ENCODE results near the gene REEP2.
A peak's percentile ranks its signal among the peaks of the same experiment; 100 is the strongest.

REEP2 gene

DNA sequence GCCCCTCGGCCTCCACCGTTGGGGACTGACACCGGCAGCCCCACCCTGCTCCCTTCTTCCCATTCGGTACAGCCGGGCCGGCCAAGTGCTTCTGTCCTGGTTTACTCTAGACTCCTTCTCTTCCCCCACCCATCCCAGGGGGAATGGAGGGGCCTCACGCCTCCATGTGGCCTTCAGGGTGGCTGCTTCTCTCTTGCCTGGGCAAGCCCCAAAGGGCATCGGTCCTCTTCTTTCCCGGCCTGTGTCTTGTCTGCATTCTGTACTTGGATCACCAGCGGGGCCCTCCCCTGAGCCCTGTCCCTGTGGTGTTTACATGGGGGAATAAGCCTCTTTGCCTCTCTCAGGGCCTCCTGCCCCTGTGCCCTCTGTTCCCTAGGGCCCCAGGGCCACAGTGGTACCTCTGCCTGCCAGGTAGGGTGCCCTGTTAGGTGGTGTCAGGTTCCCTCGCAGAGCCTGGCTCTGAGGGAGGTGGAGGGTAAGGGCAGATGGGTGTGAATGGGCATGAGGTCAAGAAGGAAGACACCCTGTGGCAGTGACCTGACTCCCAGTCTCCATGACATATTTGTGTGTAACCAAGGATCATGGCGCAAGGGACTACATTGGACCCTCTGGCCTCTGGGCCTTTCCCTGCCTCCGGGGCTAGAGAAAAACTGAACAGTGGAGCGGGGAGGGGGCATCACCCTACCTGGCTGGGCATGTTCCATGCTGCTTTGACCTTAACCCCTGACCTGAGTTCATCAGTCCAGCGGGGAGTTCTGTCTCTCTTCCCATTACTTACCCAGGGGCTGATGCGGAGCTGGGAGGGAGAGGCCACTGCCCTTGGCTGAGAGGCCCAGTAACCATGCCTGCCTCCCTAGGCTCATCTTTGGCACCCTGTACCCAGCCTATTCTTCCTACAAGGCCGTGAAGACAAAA is 1.6 kb downstream of the REEP2 start:
- in situ Hi-C loops (cut with HindIII; ENCODE audit: low pct_unique_long_range_greater_than_20kb, low sequenced_read_pairs) = no loop called here
- no peak for DNase-seq (ENCODE audit: low read depth in 1 of 2, low spot score in 1 of 2)
- TF ChIP-seq JUND (IDR thresholded peaks at IDR 0.05; ENCODE audit: low read depth) = no peak

DNA sequence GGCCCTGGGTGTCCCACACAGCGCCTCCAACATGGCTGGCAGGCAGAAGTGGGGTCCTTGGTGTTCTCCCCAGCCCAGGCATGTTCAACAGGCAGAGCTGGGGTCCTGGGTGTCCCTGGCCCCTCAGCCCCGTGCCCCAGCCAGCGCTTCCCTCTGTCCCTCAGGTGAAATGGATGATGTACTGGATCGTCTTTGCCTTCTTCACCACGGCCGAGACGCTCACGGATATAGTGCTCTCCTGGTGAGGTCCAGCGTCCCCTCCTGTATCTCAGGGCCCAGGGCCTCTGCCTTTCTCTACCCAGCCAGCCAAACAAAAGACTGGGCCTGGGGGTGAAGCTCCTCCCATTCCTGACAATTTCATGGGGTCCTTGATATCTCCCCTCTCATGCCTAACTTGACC is 2.4 kb downstream of the REEP2 start:
- in situ Hi-C loops (cut with HindIII; ENCODE audit: low pct_unique_long_range_greater_than_20kb, low sequenced_read_pairs) = no loop called here

DNA sequence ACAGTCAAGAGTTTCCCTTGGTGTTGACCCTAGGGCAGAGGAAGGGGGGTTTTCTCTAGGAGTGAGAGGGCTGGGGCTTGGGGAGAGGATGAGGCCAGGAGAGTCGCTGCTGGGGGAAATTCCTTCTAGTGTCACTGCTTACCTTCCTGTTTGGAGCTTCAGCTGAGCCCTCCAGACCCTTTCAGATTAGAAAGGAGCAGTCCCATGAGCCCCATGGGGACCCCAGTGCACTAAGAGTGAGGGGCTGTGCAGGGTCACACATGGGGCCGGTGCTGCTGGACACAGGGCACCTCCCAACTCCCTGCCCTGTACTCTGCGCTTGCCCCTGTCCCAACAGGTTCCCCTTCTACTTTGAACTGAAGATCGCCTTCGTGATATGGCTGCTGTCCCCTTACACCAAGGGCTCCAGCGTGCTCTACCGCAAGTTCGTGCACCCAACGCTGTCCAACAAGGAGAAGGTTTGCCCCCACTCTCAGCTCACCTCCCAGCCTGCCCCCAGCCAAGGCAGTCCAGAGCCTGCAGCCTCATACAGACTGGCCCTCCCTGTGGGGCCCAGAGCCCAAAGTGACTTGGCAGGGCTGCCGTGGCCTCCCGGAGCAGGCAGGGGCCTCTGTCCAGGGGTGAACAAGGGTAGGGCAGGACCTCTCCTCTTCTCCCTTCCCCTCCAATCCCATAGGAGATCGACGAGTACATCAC is 5.4 kb downstream of the REEP2 start:
- DNase-seq (ENCODE audit: low read depth in 1 of 2, low spot score in 1 of 2) = no peak
- in situ Hi-C loops (cut with HindIII; ENCODE audit: low pct_unique_long_range_greater_than_20kb, low sequenced_read_pairs) = no loop called here
- no peak for TF ChIP-seq JUND (IDR thresholded peaks at IDR 0.05; ENCODE audit: low read depth)

More for the DNA sequence above, 2.4 kb downstream of the REEP2 start:
- no peak for TF ChIP-seq JUND (IDR thresholded peaks at IDR 0.05; ENCODE audit: low read depth)
- DNase-seq (ENCODE audit: low read depth in 1 of 2, low spot score in 1 of 2) = no peak

DNA sequence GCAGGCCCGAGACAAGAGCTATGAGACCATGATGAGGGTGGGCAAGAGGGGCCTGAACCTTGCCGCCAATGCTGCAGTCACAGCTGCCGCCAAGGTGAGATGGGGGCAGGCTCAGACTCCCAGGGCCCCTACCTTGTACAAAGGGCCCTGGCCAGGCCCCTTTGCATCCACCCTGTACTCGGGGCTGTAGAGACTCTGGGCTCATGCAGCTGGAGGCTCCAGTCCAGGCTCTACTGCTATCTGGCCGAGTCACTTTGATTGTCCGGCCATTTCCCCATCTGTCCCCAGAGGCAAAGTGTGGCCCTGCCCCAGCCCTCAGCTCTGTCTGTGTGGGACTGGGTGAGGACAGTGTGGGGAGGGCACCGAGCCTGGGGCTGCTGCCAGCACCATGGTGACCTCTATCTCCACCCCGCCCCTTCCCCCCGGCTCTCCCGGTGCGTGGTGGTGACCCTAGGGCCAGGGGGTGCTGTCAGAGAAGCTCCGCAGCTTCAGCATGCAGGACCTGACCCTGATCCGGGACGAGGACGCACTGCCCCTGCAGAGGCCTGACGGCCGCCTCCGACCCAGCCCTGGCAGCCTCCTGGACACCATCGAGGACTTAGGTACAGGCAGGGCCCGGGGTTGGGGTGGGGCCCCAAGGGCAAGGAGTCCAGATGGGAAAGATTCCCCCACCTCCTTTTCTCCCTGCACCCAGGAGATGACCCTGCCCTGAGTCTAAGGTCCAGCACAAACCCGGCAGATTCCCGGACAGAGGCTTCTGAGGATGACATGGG is 6.1 kb downstream of the REEP2 start:
- no peak for TF ChIP-seq JUND (IDR thresholded peaks at IDR 0.05; ENCODE audit: low read depth)
- no peak for DNase-seq (ENCODE audit: low read depth in 1 of 2, low spot score in 1 of 2)
- in situ Hi-C loops (cut with HindIII; ENCODE audit: low pct_unique_long_range_greater_than_20kb, low sequenced_read_pairs) = no loop called here

DNA sequence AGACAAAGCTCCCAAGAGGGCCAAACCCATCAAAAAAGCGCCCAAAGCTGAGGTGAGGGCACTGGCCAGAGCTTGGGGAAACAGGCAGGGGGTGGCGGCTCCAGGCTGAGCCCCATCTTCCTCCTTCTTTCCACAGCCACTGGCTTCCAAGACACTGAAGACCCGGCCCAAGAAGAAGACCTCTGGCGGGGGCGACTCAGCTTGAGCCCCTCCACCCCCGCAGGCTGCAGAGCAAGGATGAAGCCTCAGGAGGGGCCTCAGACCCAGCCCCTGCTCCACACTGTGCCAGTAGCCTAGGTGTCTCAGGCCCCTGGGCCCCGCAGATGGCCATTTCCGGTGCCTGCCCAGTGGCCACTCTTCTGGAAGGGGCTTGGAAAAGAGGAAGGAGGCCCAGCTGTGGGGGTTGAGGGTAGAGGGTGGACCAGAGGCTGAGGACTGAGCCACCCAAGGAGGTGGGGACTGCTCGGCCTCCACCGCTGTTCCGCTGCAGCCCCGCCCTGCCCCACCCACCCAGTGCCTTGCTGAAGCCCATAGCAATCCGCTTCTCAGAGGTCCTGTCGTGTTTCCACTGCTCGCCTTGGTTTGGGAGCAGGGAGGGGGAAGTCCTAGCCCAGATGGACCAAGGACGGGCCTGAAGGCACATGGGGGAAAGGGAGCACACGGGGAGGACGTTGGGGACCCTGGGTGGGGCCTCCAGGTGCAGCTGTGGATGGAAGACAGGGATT is 6.9 kb downstream of the REEP2 start:
- TF ChIP-seq JUND (IDR thresholded peaks at IDR 0.05; ENCODE audit: low read depth) = no peak
- DNase-seq (ENCODE audit: low read depth in 1 of 2, low spot score in 1 of 2) = no peak
- in situ Hi-C loops (cut with HindIII; ENCODE audit: low pct_unique_long_range_greater_than_20kb, low sequenced_read_pairs) = no loop called here

DNA sequence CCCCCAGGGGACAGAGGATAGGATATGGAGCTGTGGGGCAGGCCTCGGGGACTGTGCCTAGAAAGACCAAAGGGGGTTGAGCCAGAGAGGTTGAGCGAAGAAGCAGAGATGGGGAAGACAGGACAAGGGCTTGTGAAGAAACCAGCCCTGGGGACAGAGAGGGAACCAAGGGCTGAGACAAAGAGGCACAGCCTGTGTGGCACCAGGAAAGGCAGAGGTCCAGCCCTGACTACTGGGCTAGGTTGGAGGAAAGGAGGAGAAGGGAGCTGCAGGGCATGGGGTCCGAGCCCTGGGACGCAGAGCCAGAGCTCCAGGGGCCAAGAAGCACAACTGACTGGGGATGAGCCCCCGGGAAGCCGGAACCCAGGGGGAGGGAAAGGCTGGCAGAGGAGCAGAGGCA is 9.2 kb downstream of the REEP2 start:
- no peak for DNase-seq (ENCODE audit: low read depth in 1 of 2, low spot score in 1 of 2)
- in situ Hi-C loops (cut with HindIII; ENCODE audit: low pct_unique_long_range_greater_than_20kb, low sequenced_read_pairs) = no loop called here
- TF ChIP-seq JUND (IDR thresholded peaks at IDR 0.05; ENCODE audit: low read depth) = no peak

DNA sequence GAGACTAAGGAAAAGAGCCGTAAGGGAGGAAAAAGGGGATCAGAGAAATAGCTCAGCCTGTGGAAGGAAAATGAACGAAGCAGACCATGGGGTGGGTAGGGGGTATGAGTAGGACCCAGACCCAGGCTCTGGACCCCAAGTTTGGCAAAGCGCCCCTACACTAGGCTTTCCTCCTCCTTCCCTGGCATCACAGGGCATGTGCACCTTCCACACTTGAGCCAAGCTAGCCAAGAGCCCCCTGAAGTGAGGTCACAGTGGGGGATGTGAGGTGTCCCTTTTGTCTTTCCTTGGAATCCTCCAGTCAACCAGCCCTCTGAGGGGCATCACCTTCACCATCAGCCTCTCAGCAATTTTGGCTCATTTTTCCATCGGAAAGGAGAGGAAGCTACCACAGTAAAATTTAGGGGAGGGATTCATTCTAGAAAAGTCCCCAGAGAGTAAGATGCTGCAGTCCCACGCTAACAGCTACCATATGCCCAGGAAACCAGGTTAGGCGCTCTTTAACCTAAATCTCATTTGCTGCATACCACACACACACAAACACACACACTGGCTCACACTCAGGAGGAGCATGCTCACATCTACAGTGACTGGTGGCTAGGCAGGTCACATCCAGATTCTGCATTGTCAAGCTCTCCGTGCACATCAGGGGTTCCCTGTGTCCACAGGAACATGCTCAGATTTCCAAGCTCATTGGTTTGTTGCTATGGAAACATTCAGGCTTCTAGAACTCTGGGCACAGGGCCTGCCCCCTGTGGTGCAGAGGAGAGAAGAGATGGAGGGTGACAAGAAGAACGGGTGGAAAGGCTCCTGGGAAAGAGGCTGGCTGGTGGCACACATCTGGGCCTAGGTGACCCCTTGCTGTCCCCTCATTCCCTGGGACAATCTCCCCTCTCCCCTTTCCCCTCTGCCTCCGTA is 9.9 kb downstream of the REEP2 start:
- in situ Hi-C loops (cut with HindIII; ENCODE audit: low pct_unique_long_range_greater_than_20kb, low sequenced_read_pairs) = no loop called here
- no peak for TF ChIP-seq JUND (IDR thresholded peaks at IDR 0.05; ENCODE audit: low read depth)
- no peak for DNase-seq (ENCODE audit: low read depth in 1 of 2, low spot score in 1 of 2)

DNA sequence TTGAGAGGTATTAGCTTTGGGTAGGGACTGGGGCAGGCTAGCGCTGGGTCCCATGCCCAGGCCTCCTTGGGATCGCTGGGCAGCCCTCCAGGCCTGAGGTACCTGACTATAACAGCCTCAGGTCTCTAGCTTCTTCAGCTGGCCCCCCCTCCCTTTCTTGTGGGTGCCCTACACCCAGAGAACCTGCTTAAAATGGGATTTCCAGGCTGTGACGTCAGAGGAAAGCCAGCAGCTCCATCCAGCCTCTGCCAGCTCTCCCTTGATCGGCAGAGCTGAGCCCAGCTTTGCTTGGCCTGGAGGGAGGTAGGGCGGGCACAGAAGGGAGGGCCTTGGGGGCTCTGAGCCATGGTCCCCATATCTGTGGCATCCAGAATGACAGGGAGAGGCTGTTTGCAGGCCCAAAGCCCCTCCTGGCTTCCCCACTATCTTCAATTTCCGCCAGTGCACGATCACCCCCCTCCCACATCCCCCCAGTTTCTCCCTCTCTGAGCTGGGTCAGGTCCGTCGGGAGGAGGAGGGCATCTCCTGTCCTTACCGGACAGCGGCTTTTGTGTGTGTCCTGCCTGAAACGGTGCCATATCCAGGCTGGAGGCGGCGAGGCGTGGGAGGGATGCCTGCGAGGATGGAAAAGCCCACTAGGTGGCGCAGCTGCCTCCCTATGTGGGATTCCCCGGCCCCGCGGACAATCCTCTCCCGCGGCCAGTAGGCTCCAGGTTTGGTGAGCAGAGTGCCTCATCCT is 10.8 kb downstream of the REEP2 start:
- in situ Hi-C loops (cut with HindIII; ENCODE audit: low pct_unique_long_range_greater_than_20kb, low sequenced_read_pairs) = no loop called here
- peak; percentile 89 to 94 for DNase-seq (ENCODE audit: low read depth in 1 of 2, low spot score in 1 of 2)
- TF ChIP-seq JUND (IDR thresholded peaks at IDR 0.05; ENCODE audit: low read depth) = no peak

DNA sequence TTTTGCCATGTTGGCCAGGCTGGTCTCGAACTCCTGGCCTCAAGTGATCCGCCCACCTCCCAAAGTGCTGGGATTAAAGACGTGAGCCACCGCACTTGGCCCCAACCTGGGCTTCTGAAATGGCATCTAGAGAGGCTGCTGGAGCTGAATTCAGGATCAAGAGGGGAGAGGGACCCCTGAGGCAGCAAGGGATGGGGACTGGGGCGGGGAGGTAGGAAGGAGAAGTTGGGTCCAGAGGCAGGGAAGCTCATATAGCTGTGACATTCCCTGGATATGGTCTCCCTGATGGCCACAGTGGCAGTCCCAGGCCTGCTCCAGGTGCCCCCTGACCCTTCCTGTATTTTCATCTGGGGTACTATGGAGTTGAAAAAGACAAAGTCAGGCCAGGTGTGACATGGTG is 12.1 kb downstream of the REEP2 start:
- no peak for DNase-seq (ENCODE audit: low read depth in 1 of 2, low spot score in 1 of 2)
- in situ Hi-C loops (cut with HindIII; ENCODE audit: low pct_unique_long_range_greater_than_20kb, low sequenced_read_pairs) = no loop called here
- no peak for TF ChIP-seq JUND (IDR thresholded peaks at IDR 0.05; ENCODE audit: low read depth)

DNA sequence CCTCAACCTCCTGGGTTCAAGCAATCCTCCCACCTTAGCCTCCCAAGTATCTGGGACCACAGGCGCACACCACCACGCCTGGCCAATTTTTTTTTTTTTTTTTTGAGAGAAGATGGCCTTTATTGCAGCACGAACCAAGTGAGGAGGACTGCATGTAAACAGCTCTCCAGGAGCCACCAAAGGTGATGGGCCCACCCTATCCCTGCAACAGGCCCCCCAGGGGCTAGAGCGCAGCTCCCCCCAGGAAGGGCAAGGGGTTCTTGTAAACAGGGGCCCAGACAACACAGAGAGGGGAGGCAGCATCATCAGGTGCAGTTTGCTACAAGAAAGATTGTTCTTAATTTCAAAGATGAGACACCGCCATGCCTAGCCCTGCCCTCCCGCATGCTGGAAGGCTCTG is 13.9 kb downstream of the REEP2 start:
- in situ Hi-C loops (cut with HindIII; ENCODE audit: low pct_unique_long_range_greater_than_20kb, low sequenced_read_pairs) = no loop called here

DNA sequence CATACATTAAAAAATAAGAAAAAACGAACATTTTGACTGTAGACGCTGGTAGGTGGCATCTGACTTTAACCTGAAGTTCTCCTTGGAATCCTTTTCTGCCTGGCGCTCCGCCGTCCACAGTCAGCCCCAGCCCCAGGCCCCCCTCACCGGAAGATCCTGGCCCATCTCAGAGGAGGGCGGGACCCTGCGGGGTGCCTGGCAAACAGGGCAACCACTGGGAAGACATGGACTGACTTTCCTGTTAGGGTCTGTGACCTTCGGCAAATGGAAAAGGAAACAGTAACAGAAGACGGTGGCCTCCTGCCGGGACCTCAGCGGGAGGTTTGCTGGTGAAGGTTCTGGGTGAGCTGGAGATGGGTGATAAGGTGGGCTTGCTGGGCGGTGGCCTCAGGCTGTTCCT is 14.7 kb downstream of the REEP2 start:
- no peak for DNase-seq (ENCODE audit: low read depth in 1 of 2, low spot score in 1 of 2)
- TF ChIP-seq JUND (IDR thresholded peaks at IDR 0.05; ENCODE audit: low read depth) = no peak
- in situ Hi-C loops (cut with HindIII; ENCODE audit: low pct_unique_long_range_greater_than_20kb, low sequenced_read_pairs) = no loop called here

More for the DNA sequence above, 13.9 kb downstream of the REEP2 start:
- no peak for DNase-seq (ENCODE audit: low read depth in 1 of 2, low spot score in 1 of 2)
- TF ChIP-seq JUND (IDR thresholded peaks at IDR 0.05; ENCODE audit: low read depth) = no peak

All from T47D (cell line).